HG02571 (cell line): ENCODE results near the gene PSD.
"Not testable (repeated sequence)": the region's sequence is repeated elsewhere in the genome, so short reads cannot be mapped to it uniquely, and the experiment has no call there.

Experiments used
- ATAC-seq: cut with Tn5 transposase; IDR thresholded peaks from one replicate; pipeline ENCODE4 v1.9.1; 2021; ENCODE audit warnings: mild to moderate bottlenecking, moderate library complexity; ENCODE audit not compliant: unreplicated experiment

The PSD gene

GRCh38 chr10:102418622-102419268 lies at the start of gene PSD:
PSD (minus strand) TSS chr10:102418785; CDS start chr10:102417038, 1,747 bp downstream.
- no peak for ATAC-seq

GRCh38 chr10:102467971-102468438 lies 49.4 kb upstream of the PSD start:
- ATAC-seq: no peak

GRCh38 chr10:102467318-102467717 lies 48.7 kb upstream of the PSD start:
- no peak for ATAC-seq

- ATAC-seq: no peak
Observed at GRCh38 chr10:102465466-102465865, 46.9 kb upstream of the PSD start.

GRCh38 chr10:102463983-102464382 lies 45.4 kb upstream of the PSD start:
- no peak for ATAC-seq

- ATAC-seq: no peak
Observed at GRCh38 chr10:102462512-102463054, 44.0 kb upstream of the PSD start.

GRCh38 chr10:102461187-102462054 lies 42.8 kb upstream of the PSD start:
- peak; percentile 85 for ATAC-seq

- peak; percentile 23 for ATAC-seq
Observed at GRCh38 chr10:102460836-102461186, 42.2 kb upstream of the PSD start.

- ATAC-seq: no peak
Observed at GRCh38 chr10:102458656-102459055, 40.1 kb upstream of the PSD start.

- no peak for ATAC-seq
Observed at GRCh38 chr10:102457591-102458150, 39.1 kb upstream of the PSD start.

- no peak for ATAC-seq
Observed at GRCh38 chr10:102455893-102456471, 37.4 kb upstream of the PSD start.

- not testable (repeated sequence) for ATAC-seq
Observed at GRCh38 chr10:102454662-102455487, 36.3 kb upstream of the PSD start.

- ATAC-seq: no peak
Observed at GRCh38 chr10:102453502-102453901, 34.9 kb upstream of the PSD start.

- no peak for ATAC-seq
Observed at GRCh38 chr10:102452672-102453340, 34.2 kb upstream of the PSD start.

- no peak for ATAC-seq
Observed at GRCh38 chr10:102451105-102451969, 32.8 kb upstream of the PSD start, which contains the start of gene C10orf95. C10orf95 (minus strand) TSS chr10:102451543; CDS start chr10:102451093, 450 bp downstream.

GRCh38 chr10:102450374-102451104 lies 32.0 kb upstream of the PSD start:
- peak; percentile 67 for ATAC-seq

GRCh38 chr10:102450124-102450373 lies 31.5 kb upstream of the PSD start:
- ATAC-seq: no peak
